ENCODE data around the gene ADAR. TPM values are rescaled to one million over a fixed set of nuclear protein-coding genes. Genes with fewer than 3 reads are reported as not detected.

The ADAR gene
- total and polyA plus RNA-seq, 2 of the 4 experiments (the other 2 are of a cell fraction), result 70.9 to 131 TPM

- peak; percentile 68 for DNase-seq
- Histone ChIP-seq H3K36me3 (ENCODE audit: control insufficient read depth, insufficient read depth, low read length) (peaks cover 66% of the 10 kb centered on the region), H4K91ac (ENCODE audit: insufficient read depth, low read depth, low read length) (no peak overlapping the region), H4K5ac (ENCODE audit: low read depth, low read length) (no peak overlapping the region), H2AFZ (replicated peaks; ENCODE audit: low read length, poor library complexity) (no peak overlapping the region), H3K9me1 (ENCODE audit: insufficient read depth, low read length) (peaks cover 24% of the 10 kb centered on the region; the same call in 1 of the 2 replicates), H4K8ac (ENCODE audit: low read depth in 2 of 2, low read length in 2 of 2) (no peak overlapping the region), H2AK9ac (replicated peaks; ENCODE audit: low read depth, low read length, poor library complexity) (no peak overlapping the region), H2BK5ac (ENCODE audit: low read depth, low read length, poor library complexity, severe bottlenecking) (peak overlapping the region; percentile 8), H3K14ac (replicated peaks; ENCODE audit: low read depth, low read length) (no peak overlapping the region), H2AK5ac (ENCODE audit: low read depth, low read length) (no peak overlapping the region), H2BK20ac (ENCODE audit: low read depth, low read length) (no peak overlapping the region), H3K18ac (ENCODE audit: low read depth, low read length) (peak overlapping the region; percentile 14; the same call in 1 of the 2 replicates), H3K23ac (ENCODE audit: low read depth, low read length) (no peak overlapping the region), H3K4me3 (ENCODE audit: insufficient read depth, low read depth, low read length) (no peak overlapping the region), H3K9me3 (ENCODE audit: control insufficient read depth, insufficient read depth, low read length) (no peaks in the 10 kb centered on the region), H2BK15ac (ENCODE audit: low read depth, low read length) (no peak overlapping the region), H3K4ac (ENCODE audit: low read depth, low read length) (peak overlapping the region; percentile 11; the same call in 1 of the 2 replicates), H3K4me2 (ENCODE audit: low read depth, low read length) (peak overlapping the region; percentile 25; the same call in 1 of the 2 replicates), H3K79me1 (ENCODE audit: low read depth in 1 of 2, low read length in 2 of 2) (peaks cover 14 to 57% of the 10 kb centered on the region in 2 experiments), H2BK120ac (ENCODE audit: low read depth, low read length) (no peak overlapping the region), H3K9ac (ENCODE audit: low read depth, low read length) (no peak overlapping the region), H3K4me1 (ENCODE audit: control insufficient read depth, insufficient read depth, low read length) (peaks cover 12% of the 10 kb centered on the region), H3K27me3 (ENCODE audit: control insufficient read depth, insufficient read depth, low read length) (no peaks in the 10 kb centered on the region), H3K56ac (ENCODE audit: extremely low read depth, insufficient read depth, low read length) (no peak overlapping the region), H3K27ac (ENCODE audit: insufficient read depth, low read length) (peak overlapping the region; percentile 31; the same call in 1 of the 2 replicates), H4K20me1 (ENCODE audit: insufficient read depth, low read length) (peaks cover 31% of the 10 kb centered on the region)
- in situ Hi-C loops (cut with MboI; ENCODE audit: low sequenced_read_pairs), result no loop called here
- dilution Hi-C loops (cut with HindIII; ENCODE audit: low sequenced_read_pairs, unreplicated experiment), result no loop called here
- ATAC-seq (ENCODE audit: low read depth), result peak; percentile 67
- no CpG with 5 or more reads among the region's 5 CpGs for WGBS, 2 experiments (ENCODE audit: extremely low coverage in 2 of 2, insufficient read length in 1 of 2)
- ChIA-PET POLR2A (ENCODE audit: unreplicated experiment) (interaction anchor here (1.1 kb wide), 1 partner anchor 14 kb away, joined by 3 read pairs; no protein-coding TSS in a partner anchor), CTCF (interaction anchor here (0.6 kb wide), 1 partner anchor 232 kb away, joined by 3 read pairs; no protein-coding TSS in a partner anchor)
- no TSS peak for BruUV-seq (replicated peaks)
- intact Hi-C loops (cut with micrococcal nuclease), result no loop called here
- TF ChIP-seq POLR2A (IDR thresholded peaks at IDR 0.05; ENCODE audit: low read depth, low read length) (no peak), MAZ (IDR thresholded peaks at IDR 0.05; ENCODE audit: borderline replicate concordance, low read depth, low read length) (no peak), CEBPB (IDR thresholded peaks at IDR 0.05; ENCODE audit: low read depth, low read length) (no peak), MAFK (IDR thresholded peaks at IDR 0.05; ENCODE audit: low read depth, low read length) (no peak), CTCF (conservative IDR thresholded peaks at IDR 0.05; ENCODE audit: low read depth, low read length) (no peak), USF2 (IDR thresholded peaks at IDR 0.05; ENCODE audit: low read depth, low read length) (no peak), NFE2L2 (IDR thresholded peaks at IDR 0.05; ENCODE audit: low read depth, low read length) (no peak), FOS (IDR thresholded peaks at IDR 0.05; ENCODE audit: low read depth, low read length) (no peak), SMC3 (IDR thresholded peaks at IDR 0.05; ENCODE audit: low read depth, low read length) (no peak), RCOR1 (IDR thresholded peaks at IDR 0.05; ENCODE audit: insufficient replicate concordance, low read length) (no peak), CHD1 (IDR thresholded peaks at IDR 0.05; ENCODE audit: low read depth, low read length) (no peak), BHLHE40 (IDR thresholded peaks at IDR 0.05; ENCODE audit: low read depth, low read length) (no peak), RFX5 (IDR thresholded peaks at IDR 0.05; ENCODE audit: low read depth, low read length) (no peak), ELK1 (IDR thresholded peaks at IDR 0.05; ENCODE audit: borderline replicate concordance, low read depth, low read length) (no peak), RAD21 (IDR thresholded peaks at IDR 0.05; ENCODE audit: low read length) (no peak), MXI1 (IDR thresholded peaks at IDR 0.05; ENCODE audit: borderline replicate concordance, low read depth, low read length) (no peak)
Measured at GRCh38 chr1:154590756-154591155, 17.2 kb downstream of the ADAR start.
